Erythroblast (primary cell): ENCODE results near the gene ASCL2.
"Not testable (repeated sequence)": the region's sequence is repeated elsewhere in the genome, so short reads cannot be mapped to it uniquely, and the experiment has no call there.

ENCODE experiments used
- DNase-seq, 2 experiments: peaks; one replicate each; lab custom pipeline; 2025; lab: John Stamatoyannopoulos, UW
- GATA1 ChIP-seq: IDR thresholded peaks from 2 replicates; pipeline ENCODE4 v1.6.1; 2011; ENCODE audit warnings: low read depth, mild to moderate bottlenecking, control low read depth, low read length, moderate library complexity
- POLR2A ChIP-seq: IDR thresholded peaks from 2 replicates; pipeline ENCODE4 v1.6.1; 2011; ENCODE audit warnings: mild to moderate bottlenecking, low read length

The ASCL2 gene

DNA sequence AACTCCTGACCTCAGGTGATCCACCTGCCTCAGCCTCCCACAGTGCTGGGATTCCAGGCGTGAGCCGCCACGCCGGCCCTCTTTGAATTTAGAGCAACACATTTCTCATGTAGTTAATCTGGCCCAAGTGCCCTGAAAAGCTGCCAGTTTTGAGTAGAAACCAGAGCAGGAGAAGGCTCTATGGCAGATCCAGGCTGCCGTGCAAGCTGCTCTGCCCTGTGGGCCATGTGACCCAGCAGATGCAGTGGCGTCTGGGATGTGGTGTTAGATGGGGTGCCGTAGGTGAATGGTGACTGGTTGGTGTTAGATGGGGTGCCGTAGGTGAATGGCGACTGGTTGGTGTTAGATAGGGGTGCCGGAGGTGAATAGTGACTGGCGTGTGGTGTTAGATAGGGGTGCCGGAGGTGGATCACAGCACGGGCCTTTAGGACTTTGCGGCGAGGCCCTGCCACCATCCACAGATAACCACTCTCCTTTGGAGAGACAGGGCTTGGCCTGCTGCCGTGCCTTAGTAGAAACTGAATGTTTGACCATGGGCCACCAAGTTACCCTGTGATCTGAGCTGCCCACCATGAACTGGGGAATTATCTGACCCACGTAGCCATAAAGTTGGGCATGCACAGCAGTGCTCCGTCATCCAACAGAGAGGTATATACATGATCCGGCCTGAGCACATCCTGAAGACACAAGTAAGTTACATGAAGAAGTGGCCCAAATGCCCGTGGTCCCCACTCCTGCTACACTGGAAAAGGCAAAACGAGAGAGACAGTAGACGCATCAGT lies 32.7 kb downstream of the ASCL2 start:
- DNase-seq = no peak
- TF ChIP-seq POLR2A (no peak), GATA1 (no peak)

DNA sequence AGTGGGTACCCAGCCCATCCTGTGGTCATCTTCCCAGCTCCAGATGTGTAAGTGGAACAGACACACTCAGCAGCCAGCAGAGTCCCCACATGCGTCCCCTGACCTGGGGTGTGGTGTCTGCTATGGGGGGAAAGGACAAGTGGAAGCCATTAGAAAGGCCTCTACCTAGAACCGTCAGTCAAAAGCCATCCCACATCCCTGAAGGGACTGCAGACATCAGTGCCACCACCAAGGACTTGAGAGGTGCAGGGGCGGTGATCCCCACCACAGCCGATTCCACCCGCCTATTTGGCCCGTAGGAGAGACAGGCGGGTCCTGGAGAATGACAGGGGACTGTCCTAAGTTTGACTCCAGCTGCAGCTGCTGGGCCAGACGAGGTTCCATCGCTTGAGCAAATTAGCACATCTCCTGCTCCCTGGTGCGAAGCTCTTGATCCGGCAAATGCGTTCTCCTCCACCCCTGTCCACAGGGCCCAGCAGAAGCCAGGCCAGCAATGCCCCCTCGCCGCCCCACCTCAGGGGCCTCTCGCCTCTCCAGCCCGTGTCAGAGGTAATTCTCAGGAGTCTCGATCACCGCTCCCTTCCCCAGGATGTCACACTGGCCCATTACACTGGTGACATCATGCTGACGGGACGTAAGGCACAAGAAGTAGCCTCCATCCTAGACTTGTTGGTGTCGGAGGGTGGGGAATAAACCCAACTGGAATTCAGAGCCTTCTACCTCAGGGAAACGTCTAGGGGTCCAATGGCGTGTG lies 33.8 kb downstream of the ASCL2 start:
- DNase-seq = not testable (repeated sequence)

DNA sequence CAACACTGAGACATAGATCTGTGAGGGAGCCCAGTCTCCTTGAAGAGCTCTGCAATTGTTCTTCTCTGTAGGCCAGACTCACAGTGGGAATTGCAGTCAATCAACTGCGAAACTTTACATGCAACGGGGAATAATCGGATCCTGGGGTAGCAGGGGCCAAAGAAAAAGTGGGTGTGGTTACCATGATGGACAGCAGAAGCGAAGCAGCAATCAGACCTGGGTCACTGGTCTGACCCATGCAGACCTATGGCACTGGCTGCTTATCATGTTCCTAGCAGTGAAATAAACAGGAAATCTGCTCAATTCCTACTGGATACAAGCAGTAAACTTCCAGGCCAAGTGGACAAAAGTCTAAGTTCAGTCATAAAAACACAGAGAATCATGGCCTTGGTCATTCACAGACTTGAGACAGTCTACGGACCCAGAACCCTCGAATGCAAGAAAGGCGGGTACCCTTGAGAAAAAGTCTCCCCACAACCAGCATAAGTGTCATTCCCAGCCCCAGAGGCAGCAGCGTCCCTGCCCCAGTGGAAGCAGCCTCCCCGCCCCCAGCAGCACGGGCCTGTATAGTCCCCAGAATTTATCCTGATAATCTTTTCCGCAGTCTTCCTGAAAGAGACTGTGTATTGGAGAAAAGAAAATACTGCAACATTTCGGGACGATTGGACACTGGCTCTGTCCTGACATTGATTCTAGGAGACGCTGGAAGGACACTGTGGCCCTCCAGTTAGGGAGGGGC lies 34.6 kb downstream of the ASCL2 start:
- no peak for DNase-seq
- TF ChIP-seq GATA1 = no peak
- TF ChIP-seq POLR2A = no peak

DNA sequence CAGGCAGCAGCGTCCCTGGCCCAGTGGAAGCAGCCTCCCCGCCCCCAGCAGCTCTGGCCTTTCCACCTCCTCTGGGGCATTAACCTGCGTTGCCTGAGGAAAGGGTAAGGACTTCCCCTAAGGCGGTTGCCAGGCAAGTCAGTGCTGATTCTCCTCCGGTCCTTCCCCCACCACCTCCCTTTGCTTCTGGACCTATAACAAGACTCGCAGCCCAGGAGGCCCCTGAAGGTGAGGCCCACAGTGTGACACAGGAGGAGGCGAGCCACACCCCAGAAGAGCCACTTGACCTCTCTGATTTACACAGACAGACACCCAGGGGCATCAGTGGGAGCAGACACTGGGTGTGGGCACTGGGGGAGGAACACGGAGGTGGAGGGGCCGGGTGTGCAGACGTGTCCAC lies 35.4 kb downstream of the ASCL2 start:
- TF ChIP-seq POLR2A (no peak), GATA1 (no peak)
- DNase-seq = no peak

DNA sequence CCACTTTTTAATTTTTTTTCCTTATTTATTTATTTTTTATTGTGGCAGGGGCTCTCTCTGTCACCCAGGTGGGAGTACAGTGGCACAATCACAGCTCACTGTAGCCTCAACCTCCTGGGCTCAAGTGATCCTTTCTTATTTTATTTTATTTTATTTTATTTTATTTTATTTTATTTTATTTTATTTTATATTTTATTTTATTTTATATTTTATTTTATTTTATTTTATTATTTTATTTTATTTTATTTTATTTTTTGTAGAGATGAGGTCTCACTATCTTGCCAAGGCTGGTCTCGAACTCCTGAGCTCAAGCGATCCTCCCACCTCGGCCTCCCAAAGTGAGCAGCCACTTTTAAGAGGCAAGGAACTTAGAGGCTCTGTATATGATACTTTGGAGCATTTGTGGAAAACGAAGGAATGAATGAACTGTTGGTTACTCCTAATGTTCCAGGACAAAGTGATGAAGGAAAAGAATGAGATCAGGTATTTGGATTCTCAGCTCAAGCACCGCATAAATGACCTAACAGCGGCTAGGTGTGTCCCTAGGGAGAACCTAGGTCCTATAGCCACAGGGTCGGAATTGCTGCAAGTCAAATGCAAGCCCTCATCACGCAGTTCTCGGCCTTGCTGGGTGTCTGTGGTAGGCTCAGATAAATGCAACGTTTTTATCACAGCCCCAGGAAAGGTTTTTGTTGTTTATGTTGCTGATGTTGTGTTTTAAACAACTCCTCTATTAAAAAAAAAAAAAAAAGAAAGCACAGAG lies 36.5 kb downstream of the ASCL2 start:
- DNase-seq = no peak
- no peak for TF ChIP-seq POLR2A
- no peak for TF ChIP-seq GATA1

DNA sequence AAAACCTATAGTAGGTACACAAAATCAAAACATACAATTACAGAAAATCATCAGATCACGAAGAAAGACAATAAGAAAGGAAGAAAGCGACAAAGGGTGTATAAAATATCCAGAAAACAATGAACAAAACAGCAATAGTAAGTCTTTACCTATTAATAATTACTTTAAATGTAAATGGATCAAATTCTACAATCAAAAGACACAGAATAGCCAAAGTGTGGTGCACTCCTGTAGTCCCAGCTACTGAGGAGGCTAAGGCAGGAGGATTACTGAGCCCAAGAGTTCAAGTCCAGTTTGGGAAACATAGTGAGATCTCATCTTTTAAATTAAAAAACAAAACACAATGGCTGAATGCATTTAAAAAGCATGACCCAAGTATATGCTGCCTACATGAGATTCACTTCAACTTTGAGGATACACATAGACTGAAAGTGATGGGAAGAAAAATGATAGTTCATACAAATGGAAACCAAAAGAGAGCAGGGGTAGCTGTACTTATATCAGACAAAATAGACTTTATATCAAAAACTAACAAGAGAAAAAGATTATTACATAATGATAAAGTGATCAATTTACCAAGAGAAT lies 40.6 kb downstream of the ASCL2 start:
- no peak for DNase-seq
- TF ChIP-seq GATA1 (no peak), POLR2A (no peak)

DNA sequence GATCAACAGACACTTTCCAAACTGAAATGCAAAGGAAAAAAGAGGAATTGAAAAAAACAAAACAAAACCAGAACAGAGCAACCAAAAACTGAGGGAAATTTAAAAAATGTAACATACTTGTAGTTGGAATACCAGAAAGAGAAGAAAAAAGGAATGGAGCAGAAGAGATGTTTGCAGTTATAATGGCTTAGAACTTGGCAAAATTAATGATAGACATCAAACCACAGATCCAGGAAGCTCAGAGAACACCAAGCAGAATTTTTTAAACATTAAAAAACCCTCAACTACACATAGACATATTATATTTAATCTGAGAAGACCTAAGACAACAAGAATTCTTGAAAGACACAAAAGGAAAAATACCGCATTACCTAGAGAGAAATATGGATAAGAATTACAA lies 46.1 kb downstream of the ASCL2 start:
- TF ChIP-seq GATA1 (no peak), POLR2A (no peak)
- no peak for DNase-seq

DNA sequence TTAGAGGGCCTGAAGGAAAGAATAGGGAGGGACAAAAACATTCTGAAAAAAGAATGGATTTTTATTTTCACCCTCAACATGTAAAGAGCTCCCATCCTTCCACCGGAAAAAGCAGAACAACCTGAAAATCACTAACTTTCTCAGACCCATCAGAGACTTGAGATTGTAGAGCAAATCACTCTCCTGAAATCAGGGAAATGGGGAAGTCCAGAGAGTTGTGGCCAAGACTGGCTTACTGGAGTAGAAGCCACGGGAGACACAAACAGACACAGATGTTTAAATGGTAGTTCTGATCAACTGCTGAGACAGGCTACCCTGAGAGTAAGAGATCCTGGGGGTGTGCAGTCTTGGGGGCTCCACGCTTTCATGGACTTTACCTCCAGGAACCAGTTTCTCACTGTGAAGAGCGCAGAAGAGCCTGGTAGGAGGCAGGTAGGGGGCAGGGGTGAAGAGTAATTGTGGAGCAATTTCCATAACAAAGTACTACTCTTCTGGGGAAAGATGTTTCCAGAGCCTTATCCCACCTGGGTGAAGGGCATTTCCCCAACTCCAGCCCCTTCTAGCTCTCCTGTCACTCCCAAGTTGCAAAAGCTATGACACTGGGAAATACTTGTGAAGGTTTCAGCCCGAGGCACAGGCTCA lies 47.1 kb downstream of the ASCL2 start:
- no peak for DNase-seq
- TF ChIP-seq POLR2A (no peak), GATA1 (no peak)

DNA sequence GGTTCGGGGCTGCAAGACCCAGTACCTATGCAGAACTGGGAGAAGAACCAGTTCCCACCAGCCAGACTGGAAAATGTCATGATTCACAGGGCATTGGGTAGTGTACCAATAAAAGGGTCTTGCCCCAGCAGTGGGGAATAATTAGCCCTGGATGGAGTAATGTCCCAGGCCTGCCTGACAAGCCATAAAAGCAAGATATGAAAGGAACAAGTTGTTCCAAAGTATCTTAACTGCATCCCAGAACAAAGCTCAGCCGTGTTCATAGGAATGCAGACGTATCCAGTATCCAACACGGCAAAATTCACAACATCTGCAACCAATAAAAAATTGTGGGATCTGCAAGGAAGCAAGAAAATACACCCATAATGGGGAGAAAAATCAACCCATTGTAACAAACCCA lies 47.9 kb downstream of the ASCL2 start:
- no peak for DNase-seq
- TF ChIP-seq POLR2A = no peak
- no peak for TF ChIP-seq GATA1

GRCh38 chr11:2221591-2221990 lies 48.8 kb downstream of the ASCL2 start:
- TF ChIP-seq GATA1 (no peak), POLR2A (no peak)
- no peak for DNase-seq

- DNase-seq = no peak
- TF ChIP-seq POLR2A (no peak), GATA1 (no peak)
Measured at GRCh38 chr11:2221024-2221423, 49.4 kb downstream of the ASCL2 start.

- TF ChIP-seq GATA1 (no peak), POLR2A (no peak)
- no peak for DNase-seq
Measured at GRCh38 chr11:2220173-2220771, 50.1 kb downstream of the ASCL2 start.
